Measurements from ENCODE around the gene ACSF3. TPM values are rescaled to one million over a fixed set of nuclear protein-coding genes. Genes with fewer than 3 reads are reported as not detected.
"Not testable (repeated sequence)": the region's sequence is repeated elsewhere in the genome, so short reads cannot be mapped to it uniquely, and the experiment has no call there.

The ACSF3 gene
- total and polyA plus RNA-seq, 7 donors: 19.7 to 42.2 (median 28.2) TPM

DNA sequence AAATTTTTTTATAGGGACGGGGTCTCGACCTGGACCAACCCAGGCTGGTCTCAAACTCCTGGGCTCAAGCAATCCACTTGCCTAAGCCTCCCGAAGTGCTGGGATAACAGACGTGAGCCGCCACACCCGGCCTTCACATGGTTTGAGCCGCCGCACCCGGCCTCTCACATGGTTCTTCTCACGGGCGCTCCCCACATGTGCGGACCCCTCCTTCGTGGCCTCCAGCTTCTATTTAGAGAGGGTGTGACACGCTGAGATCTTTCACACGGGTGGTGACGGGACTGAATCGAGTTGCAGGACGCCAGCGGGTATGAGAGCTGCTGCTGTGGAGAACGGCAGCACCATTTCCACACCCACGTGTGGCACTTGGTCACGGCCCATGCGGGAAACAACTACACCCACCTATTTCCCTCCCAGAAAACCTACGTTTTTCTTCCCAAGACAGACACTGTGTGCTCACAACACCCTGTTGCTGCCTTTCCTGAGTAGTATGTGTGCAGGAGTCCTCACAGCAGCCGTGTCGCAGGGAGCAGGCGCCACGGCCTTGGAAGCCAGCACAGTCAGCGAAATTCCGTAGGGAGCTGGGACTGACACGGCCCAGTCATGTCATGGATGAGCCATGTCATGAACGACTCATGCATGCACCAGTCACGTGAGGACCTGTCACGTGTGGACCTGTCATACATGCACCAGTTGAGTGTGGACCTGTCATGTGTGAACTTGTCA lies 20.1 kb upstream of the ACSF3 start:
- H3K27ac ChIP-seq: no peak overlapping the region
- TF ChIP-seq, protein P1, sequence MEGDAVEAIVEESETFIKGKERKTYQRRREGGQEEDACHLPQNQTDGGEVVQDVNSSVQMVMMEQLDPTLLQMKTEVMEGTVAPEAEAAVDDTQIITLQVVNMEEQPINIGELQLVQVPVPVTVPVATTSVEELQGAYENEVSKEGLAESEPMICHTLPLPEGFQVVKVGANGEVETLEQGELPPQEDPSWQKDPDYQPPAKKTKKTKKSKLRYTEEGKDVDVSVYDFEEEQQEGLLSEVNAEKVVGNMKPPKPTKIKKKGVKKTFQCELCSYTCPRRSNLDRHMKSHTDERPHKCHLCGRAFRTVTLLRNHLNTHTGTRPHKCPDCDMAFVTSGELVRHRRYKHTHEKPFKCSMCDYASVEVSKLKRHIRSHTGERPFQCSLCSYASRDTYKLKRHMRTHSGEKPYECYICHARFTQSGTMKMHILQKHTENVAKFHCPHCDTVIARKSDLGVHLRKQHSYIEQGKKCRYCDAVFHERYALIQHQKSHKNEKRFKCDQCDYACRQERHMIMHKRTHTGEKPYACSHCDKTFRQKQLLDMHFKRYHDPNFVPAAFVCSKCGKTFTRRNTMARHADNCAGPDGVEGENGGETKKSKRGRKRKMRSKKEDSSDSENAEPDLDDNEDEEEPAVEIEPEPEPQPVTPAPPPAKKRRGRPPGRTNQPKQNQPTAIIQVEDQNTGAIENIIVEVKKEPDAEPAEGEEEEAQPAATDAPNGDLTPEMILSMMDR (IDR thresholded peaks at IDR 0.05): no peak
- no peak for TF ChIP-seq POLR2A (IDR thresholded peaks at IDR 0.05)
- TF ChIP-seq EP300 (IDR thresholded peaks at IDR 0.05): no peak
- no peak for TF ChIP-seq POLR2AphosphoS5 (IDR thresholded peaks at IDR 0.05)
- no peaks in the 10 kb centered on the region for H3K36me3 ChIP-seq
- no peak overlapping the region for H3K4me3 ChIP-seq
- WGBS, 2 donors: 92 to 94% methylated on average over 34 of the region's 34 CpGs
- peaks cover 8 to 23% (median 15%) of the 10 kb centered on the region in 3 donors for H3K27me3 ChIP-seq
- no peak for DNase-seq
- intact Hi-C loops (cut with DNase I): no loop called here
- no peaks in the 10 kb centered on the region for H3K9me3 ChIP-seq
- peaks cover 0 to 19% (median 14%) of the 10 kb centered on the region in 4 donors for H3K4me1 ChIP-seq

DNA sequence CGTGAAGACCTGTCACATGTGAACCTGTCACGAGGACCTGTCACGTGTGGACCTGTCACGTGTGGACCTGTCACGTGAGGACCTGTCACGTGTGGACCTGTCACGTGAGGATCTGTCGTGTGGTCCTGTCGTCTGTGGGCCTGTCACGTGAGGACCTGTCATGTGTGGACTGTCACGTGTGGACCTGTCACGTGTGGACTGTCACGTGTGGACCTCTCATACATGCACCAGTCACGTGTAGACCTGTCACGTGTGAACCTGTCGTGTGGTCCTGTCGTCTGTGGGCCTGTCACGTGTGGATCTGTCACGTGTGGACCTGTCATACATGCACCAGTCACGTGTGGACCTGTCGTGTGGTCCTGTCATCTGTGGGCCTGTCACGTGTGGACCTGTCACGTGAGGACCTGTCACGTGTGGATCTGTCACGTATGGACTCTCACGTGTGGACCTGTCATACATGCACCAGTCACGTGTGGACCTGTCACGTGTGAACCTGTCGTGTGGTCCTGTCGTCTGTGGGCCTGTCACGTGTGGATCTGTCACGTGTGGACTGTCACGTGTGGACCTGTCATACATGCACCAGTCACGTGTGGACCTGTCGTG lies 19.5 kb upstream of the ACSF3 start:
- peaks cover 8 to 19% (median 9%) of the 10 kb centered on the region in 3 donors for H3K27me3 ChIP-seq
- H3K36me3 ChIP-seq; DNase-seq; intact Hi-C loops (cut with DNase I); H3K9me3 ChIP-seq; H3K27ac ChIP-seq; H3K4me3 ChIP-seq: not testable (repeated sequence)
- peaks cover 0 to 19% (median 14%) of the 10 kb centered on the region in 4 donors for H3K4me1 ChIP-seq
- 94 to 97% methylated on average over 35 of the region's 35 CpGs for WGBS, 2 donors

DNA sequence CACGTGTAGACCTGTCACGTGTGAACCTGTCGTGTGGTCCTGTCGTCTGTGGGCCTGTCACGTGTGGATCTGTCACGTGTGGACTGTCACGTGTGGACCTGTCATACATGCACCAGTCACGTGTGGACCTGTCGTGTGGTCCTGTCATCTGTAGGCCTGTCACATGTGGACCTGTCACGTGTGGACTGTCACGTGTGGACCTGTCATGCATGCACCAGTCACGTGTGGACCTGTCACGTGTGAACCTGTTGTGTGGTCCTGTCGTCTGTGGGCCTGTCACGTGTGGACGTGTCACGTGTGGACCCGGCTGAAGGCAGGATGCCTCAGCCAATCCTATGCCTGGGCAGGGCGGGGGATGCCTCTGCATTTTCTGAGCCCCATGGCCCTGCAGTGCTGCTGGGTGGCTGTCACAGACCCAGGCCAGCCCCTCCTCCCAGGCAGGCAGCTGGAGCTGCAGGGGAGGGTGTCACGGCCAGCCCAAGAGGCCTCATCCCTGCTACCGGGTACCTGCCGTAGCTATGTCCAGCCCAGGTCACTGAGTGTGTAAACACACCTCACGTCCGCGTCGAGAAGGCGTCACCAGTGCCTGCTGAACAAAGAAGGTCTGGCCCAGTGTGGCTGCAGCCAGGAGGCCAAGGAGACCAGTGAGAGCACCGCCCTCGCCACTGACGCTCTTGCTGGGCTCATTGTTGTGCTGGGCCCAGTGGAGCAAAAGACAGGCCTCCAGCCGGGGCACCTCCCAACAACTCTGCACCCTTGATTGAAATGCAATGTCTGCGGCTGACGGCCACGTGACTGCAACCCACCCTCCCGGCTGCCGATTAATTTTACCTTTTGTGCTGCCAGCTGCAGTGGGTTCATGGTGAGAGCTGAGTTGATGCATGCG lies 18.6 kb upstream of the ACSF3 start:
- WGBS, 2 donors: 93 to 95% methylated on average over 37 of the region's 37 CpGs
- TF ChIP-seq, protein P1 (IDR thresholded peaks at IDR 0.05): no peak
- TF ChIP-seq POLR2AphosphoS5 (IDR thresholded peaks at IDR 0.05) (no peak), POLR2A (IDR thresholded peaks at IDR 0.05) (no peak), EP300 (IDR thresholded peaks at IDR 0.05) (no peak)
- Histone ChIP-seq H3K4me1 (peaks cover 0 to 19% (median 14%) of the 10 kb centered on the region in 4 donors), H3K4me3 (no peak overlapping the region), H3K27ac (no peak overlapping the region), H3K36me3 (no peaks in the 10 kb centered on the region), H3K27me3 (peaks cover 8 to 19% (median 9%) of the 10 kb centered on the region in 3 donors), H3K9me3 (no peaks in the 10 kb centered on the region)
- intact Hi-C loops (cut with DNase I): no loop called here
- DNase-seq: no peak

DNA sequence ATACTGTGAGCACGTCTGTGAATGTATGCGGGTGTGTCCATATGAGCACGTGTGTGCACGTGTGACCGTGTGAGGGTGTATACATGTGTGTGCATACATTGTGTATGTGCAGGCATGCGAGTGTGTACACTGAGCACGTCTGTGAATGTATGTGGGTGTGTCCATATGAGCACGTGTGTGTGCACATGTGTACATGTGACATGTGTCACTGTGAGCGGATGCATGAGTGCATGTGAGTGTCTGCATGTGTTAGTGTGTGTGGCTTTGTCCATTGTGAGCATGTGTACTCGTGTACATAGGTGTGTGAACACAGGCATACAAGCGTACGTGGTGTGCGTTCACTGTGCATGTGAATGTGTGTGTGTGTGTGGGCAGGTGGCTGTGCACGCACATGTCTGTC lies 17.5 kb upstream of the ACSF3 start:
- no peak for DNase-seq
- 87 to 93% methylated on average over 14 of the region's 14 CpGs for WGBS, 2 donors
- H3K36me3 ChIP-seq: no peaks in the 10 kb centered on the region
- TF ChIP-seq POLR2A (IDR thresholded peaks at IDR 0.05) (no peak), POLR2AphosphoS5 (IDR thresholded peaks at IDR 0.05) (no peak), EP300 (IDR thresholded peaks at IDR 0.05) (no peak)
- TF ChIP-seq, protein P1 (IDR thresholded peaks at IDR 0.05): no peak
- H3K27ac ChIP-seq: no peak overlapping the region
- no peaks in the 10 kb centered on the region for H3K9me3 ChIP-seq
- peaks cover 5 to 12% (median 7%) of the 10 kb centered on the region in 3 donors for H3K27me3 ChIP-seq
- intact Hi-C loops (cut with DNase I): no loop called here
- no peak overlapping the region for H3K4me3 ChIP-seq
- peaks cover 0 to 19% (median 14%) of the 10 kb centered on the region in 4 donors for H3K4me1 ChIP-seq

DNA sequence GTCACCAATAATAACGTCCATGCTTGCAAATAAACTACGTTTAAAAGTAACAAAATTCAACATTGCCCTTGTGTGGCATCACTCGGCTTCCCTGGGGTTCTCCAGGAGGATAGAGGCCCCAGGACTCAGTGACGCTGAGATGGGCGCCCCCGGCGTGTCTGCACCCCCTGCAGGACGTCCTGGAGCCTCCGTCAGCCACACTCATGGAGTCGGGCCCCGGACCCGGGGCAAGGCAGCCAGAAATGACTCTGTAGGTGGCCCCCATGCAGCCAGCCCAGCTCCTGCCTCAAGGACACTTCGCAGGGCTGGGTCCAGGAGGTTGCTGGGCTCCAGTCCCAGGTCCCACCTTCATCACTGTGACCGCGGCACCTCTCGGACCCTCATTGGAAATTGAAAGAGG lies 16.6 kb upstream of the ACSF3 start:
- Histone ChIP-seq H3K4me1 (peaks cover 0 to 13% (median 9%) of the 10 kb centered on the region in 4 donors), H3K27ac (no peak overlapping the region), H3K27me3 (peaks cover 0 to 3% (median 0%) of the 10 kb centered on the region in 3 donors), H3K4me3 (no peak overlapping the region), H3K36me3 (no peaks in the 10 kb centered on the region), H3K9me3 (no peaks in the 10 kb centered on the region)
- intact Hi-C loops (cut with DNase I): no loop called here
- TF ChIP-seq EP300 (IDR thresholded peaks at IDR 0.05) (no peak), POLR2A (IDR thresholded peaks at IDR 0.05) (no peak), POLR2AphosphoS5 (IDR thresholded peaks at IDR 0.05) (no peak)
- TF ChIP-seq, protein P1 (IDR thresholded peaks at IDR 0.05): no peak
- 94% methylated on average over 16 of the region's 16 CpGs for WGBS, 2 donors
- no peak for DNase-seq

Data from sigmoid colon (tissue), 7 donors.